CD4-positive, alpha-beta T cell treated with Interleukin-4 for 1 hour (primary cell): ENCODE data around the gene PCDHGB6.
"Not testable (repeated sequence)": the region's sequence is repeated elsewhere in the genome, so short reads cannot be mapped to it uniquely, and the experiment has no call there.

Experiments
- DNase-seq, 2 donors: peaks; one replicate each; pipeline ENCODE4 v3.0.0-alpha.2; 2020 to 2022

PCDHGB6 gene

GRCh38 chr5:141407790-141408505, at the start of gene PCDHGB6:
Gene PCDHGB6 (plus strand): TSS chr5:141408021. CDS start chr5:141408203, 182 bp downstream.
- DNase-seq: peak; percentile 27 to 44

DNA sequence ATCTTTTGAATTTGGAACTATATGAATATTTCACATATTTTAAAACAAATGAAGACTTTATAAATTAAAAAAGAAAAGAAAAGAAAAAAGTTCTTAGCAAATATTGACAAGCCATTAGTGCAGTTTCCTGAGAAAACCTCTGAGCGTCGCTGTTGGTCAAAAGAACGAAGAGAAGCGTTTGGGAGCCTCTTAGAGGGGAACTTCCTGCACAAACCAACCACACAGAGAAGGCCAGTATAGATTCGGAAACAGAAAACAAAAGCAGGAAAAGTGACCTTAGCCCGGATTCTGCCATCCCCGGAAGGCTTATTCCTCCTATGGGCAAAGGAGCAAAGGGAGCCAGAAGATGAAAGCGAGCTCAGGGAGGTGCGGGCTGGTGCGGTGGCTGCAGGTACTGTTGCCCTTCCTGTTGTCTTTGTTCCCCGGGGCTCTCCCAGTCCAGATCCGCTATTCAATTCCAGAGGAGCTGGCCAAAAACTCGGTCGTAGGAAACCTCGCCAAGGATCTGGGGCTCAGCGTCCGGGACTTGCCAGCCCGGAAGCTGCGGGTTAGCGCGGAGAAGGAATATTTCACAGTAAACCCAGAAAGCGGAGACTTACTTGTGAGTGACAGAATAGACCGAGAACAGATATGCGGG, 47.9 kb upstream of the PCDHGB6 start, which contains the start of gene PCDHGB2:
PCDHGB2 (plus strand) TSS at position 205 of the 637 bp plus-strand sequence; CDS start at position 347, 142 bp downstream.
- DNase-seq: peak in 1 of 2 donors; percentile 49

GRCh38 chr5:141360685-141361084, 47.1 kb upstream of the PCDHGB6 start:
- DNase-seq: no peak

DNA sequence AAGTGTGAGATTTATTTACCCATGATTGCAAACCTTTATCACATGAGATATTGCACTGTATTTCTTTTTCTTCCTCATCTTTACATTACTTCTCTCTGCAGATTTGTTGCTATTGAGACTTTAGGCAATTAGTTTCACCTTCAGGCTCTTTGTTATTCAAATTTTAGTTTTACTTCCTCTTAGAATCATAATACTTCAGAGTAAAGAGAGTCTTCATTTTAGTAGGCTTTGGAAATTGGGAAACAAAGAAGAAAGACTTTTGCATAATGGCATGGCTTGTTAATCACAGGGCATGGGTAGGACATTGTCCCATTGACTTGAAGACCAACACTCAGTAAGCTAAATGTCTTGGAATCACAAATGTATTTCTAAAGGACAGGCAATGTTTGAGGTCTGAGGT, 45.1 kb upstream of the PCDHGB6 start:
- no peak for DNase-seq

DNA sequence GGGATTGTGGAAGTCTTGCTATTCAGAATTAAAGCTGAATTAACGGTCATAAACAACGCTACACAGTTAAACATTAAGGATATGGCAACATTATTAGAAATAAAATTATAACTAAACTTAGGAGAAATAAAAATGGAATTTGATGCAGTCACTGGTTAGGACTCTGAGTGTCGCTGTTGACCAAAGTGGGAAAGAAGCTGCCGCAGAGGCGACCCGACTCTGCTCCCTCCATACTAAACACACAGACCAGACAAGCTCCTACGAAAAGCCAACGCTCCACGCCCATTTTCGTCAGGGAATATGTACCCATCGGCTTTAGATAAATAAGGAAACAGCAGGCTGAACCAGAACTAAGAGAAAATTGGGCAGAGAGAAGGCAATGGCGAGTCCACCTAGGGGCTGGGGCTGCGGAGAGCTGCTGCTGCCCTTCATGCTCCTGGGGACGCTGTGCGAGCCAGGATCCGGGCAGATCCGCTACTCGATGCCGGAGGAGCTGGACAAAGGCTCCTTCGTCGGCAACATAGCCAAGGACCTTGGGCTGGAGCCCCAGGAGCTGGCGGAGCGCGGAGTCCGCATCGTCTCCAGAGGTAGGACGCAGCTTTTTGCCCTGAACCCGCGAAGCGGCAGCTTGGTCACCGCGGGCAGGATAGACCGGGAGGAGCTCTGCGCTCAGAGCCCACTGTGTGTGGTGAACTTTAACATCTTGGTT, 43.7 kb upstream of the PCDHGB6 start, which contains the start of gene PCDHGA5:
PCDHGA5 (plus strand) TSS at position 211 of the 709 bp plus-strand sequence; CDS start at position 380, 169 bp downstream.
- no peak for DNase-seq

DNA sequence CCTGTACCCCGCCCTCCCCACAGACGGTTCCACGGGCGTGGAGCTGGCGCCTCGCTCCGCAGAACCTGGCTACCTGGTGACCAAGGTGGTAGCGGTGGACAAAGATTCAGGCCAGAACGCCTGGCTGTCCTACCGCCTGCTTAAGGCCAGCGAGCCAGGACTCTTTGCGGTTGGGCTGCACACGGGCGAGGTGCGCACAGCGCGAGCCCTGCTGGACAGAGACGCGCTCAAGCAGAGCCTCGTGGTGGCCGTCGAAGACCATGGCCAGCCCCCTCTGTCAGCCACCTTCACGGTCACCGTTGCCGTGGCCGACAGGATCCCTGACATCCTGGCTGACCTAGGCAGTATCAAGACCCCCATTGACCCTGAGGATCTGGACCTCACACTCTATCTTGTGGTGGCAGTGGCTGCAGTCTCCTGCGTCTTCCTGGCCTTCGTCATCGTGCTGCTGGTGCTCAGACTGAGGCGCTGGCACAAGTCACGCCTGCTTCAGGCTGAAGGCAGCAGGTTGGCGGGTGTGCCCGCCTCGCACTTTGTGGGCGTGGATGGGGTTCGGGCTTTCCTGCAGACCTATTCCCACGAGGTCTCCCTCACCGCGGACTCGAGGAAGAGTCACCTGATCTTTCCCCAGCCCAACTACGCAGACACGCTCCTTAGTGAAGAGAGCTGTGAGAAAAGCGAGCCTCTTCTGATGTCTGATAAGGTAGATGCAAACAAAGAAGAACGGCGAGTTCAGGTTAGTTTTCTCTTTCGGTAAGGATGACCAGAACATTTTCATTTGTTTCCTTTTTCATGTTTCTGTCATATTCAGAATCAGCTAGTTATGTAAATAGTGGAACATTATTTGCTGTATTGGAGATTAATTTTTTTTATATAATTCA, 41.6 kb upstream of the PCDHGB6 start:
- DNase-seq: no peak

DNA sequence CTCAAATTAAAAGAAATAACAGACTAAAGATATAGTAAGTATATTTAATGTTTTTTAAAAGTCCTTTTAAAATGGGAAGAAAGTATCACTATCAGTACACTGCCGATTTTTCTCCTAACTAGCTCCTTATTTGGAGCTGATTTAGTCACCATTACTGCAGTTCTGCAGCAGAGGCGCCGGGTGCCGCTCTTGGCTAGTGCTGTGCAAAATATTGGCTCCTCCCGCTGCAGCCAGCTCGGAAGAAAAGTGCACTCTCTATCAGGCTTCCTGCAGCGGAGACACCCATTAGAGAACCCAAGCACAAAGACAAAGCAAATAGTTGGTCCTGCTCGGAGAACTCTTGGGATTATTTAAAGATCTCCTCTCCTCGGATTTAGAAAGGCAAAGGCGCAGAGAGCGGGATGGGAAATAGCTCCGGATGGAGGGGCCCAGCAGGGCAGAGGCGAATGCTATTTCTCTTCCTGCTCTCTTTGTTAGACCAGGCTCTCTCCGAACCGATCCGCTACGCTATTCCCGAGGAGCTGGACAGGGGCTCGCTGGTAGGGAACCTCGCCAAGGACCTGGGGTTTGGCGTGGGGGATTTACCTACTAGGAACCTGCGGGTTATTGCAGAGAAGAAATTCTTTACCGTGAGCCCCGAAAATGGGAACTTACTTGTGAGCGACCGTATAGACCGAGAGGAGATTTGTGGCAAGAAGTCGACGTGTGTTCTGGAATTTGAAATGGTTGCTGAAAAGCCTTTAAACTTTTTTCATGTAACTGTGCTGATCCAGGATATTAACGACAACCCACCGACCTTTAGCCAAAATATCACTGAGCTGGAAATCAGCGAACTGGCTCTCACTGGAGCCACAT, 37.6 kb upstream of the PCDHGB6 start, which contains the start of gene PCDHGB3:
PCDHGB3 (plus strand) TSS at position 249 of the 855 bp plus-strand sequence; CDS start at position 402, 153 bp downstream.
- DNase-seq: peak in 1 of 2 donors; percentile 47

- no peak for DNase-seq
Observed at GRCh38 chr5:141371572-141372475, 36.0 kb upstream of the PCDHGB6 start.

DNA sequence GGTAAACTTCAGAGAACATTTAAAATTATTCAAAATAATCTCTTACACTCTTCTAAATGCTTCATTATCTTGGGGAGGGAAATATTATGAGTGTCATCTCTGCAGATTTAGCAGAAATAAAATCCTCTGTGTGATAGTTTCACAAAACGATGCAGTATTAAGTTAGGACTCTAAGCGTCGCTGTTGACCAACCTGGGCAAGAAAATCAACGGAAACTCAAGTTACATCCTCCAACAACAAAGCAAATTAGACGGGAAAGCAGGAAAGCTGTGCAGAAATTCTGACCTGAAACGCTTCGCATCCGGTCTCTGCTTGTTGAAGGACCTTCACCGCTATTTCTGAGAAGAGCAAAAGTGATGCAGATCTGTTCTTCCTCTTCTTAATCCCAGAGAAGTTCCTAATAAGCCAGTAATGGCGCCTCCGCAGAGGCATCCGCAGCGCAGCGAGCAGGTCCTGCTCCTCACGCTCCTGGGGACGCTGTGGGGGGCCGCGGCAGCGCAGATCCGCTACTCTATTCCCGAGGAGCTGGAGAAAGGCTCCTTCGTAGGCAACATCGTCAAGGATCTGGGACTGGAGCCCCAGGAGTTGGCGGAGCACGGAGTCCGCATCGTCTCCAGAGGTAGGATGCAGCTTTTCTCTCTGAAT, 34.0 kb upstream of the PCDHGB6 start, which contains the start of gene PCDHGA6:
PCDHGA6 (plus strand) TSS at position 219 of the 645 bp plus-strand sequence; CDS start at position 412, 193 bp downstream.
- no peak for DNase-seq

DNA sequence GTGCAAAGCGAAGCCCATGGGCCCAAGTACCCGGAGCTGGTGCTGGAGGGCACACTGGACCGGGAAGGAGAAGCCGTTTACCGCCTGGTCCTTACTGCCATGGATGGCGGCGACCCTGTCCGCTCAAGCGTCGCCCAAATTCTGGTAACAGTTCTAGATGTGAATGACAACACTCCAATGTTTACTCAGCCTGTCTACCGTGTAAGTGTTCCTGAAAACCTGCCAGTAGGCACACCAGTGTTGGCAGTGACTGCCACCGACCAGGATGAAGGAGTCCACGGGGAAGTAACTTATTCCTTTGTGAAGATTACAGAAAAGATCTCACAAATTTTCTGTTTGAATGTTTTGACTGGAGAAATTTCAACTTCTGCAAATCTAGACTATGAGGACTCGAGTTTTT, 33.2 kb upstream of the PCDHGB6 start:
- no peak for DNase-seq

- DNase-seq: not testable (repeated sequence)
Observed at GRCh38 chr5:141375444-141376155, 32.2 kb upstream of the PCDHGB6 start.

- peak in 1 of 2 donors; percentile 13 for DNase-seq
Observed at GRCh38 chr5:141382469-141383294, 25.1 kb upstream of the PCDHGB6 start, which contains the start of gene PCDHGA7. Gene PCDHGA7 (plus strand): TSS chr5:141382742. CDS start chr5:141382900, 158 bp downstream.

DNA sequence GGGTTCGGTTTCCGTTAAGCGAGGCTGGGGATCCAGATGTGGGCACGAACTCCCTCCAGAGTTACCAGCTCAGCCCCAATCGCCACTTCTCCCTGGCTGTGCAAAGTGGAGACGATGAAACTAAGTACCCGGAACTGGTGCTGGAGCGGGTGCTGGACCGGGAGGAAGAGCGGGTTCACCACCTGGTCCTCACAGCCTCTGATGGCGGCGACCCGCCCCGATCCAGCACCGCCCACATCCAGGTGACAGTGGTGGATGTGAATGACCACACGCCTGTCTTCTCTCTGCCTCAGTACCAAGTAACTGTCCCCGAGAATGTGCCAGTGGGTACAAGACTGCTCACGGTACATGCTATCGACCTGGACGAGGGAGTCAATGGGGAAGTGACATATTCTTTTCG, 24.5 kb upstream of the PCDHGB6 start:
- DNase-seq: no peak

GRCh38 chr5:141384471-141385267, 23.2 kb upstream of the PCDHGB6 start:
- no peak for DNase-seq

GRCh38 chr5:141387557-141388311, 20.1 kb upstream of the PCDHGB6 start, which contains the start of gene PCDHGB4:
Gene PCDHGB4 (plus strand): TSS chr5:141387698. CDS start chr5:141387885, 187 bp downstream.
- peak in 1 of 2 donors; percentile 28 for DNase-seq

DNA sequence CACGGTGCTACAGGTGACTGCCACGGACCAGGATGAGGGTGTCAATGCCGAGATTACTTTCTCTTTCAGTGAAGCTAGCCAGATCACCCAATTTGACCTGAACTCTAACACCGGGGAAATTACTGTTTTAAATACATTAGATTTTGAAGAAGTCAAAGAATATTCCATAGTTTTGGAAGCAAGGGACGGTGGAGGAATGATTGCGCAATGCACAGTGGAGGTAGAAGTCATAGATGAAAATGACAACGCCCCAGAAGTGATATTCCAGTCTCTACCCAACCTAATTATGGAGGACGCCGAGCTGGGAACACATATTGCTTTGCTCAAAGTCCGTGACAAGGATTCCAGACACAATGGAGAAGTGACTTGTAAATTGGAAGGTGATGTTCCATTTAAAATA, 19.2 kb upstream of the PCDHGB6 start:
- DNase-seq: no peak
